ENCODE measurements around the gene HEY2. TPM values are rescaled to one million over a fixed set of nuclear protein-coding genes. Genes with fewer than 3 reads are reported as not detected.

Gene HEY2
- total RNA-seq, 1 experiment from 2014 or later: not detected

DNA sequence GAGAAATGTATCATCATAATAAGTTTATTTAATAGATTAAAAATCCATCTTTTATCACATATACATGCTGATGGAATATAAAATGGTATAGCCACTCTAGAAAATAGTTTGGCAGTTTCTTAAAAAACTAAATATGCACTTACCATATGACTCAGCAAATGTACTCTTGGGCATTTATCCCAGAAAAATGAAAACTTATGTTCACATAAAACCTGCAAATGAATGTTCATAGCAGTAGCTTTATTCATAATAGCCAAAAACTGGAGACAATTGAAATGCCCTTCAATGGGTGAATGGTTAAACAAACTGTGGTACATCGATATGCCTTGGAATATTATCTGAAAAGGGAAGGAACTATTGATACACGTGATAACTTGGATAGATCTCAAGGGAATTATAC, 34.9 kb downstream of the HEY2 start:
- no TSS peak for BruUV-seq (replicated peaks)
- intact Hi-C loops (cut with micrococcal nuclease): loop anchor here (5.0 kb wide), 2 partner anchors 123 to 188 kb away; no protein-coding TSS in a partner anchor

DNA sequence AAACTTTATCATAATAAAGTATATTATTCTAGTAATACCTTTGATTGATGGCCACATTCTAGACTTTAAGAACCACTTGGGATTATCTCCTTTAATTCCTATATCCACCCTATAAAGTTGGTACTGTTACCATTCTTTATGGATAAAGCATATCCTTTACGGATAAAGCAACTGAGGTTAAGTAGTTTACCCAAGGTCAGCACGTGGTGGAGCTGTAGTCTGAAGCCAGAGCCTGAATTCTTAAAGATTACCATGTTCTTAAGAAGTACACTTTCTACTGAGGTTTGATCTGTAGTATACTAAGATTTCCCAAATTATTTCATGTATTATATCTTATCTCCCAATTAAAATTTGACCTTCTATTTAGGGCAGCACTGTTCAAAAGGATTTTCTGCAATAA, 38.4 kb downstream of the HEY2 start:
- Mint-ChIP-seq H3K4me3 (ENCODE audit: unreplicated experiment) (no peak overlapping the region), H3K9me3 (ENCODE audit: unreplicated experiment) (no peaks in the 10 kb centered on the region), H3K27me3 (ENCODE audit: insufficient read depth, unreplicated experiment) (no peaks in the 10 kb centered on the region), H3K36me3 (ENCODE audit: insufficient read depth, unreplicated experiment) (peaks cover 34% of the 10 kb centered on the region), H3K4me1 (ENCODE audit: insufficient read depth, unreplicated experiment) (peaks cover 24% of the 10 kb centered on the region), H3K27ac (ENCODE audit: low read depth, unreplicated experiment) (peak overlapping the region; percentile 63)
- no TSS peak for BruUV-seq (replicated peaks)
- no peak for DNase-seq (ENCODE audit: unreplicated experiment)
- ChIA-PET POLR2A (interaction anchor here (0.6 to 5.2 kb wide), 7 partner anchors 23 to 824 kb away, joined by 3 to 106 read pairs (median 4); partner anchors contain the start of genes HINT3 and TRMT11), CTCF (interaction anchor here (0.6 to 14.9 kb wide), 14 partner anchors 33 to 614 kb away, joined by 3 to 270 read pairs (median 3); partner anchors contain the start of gene HINT3)
- TF ChIP-seq, protein P1, sequence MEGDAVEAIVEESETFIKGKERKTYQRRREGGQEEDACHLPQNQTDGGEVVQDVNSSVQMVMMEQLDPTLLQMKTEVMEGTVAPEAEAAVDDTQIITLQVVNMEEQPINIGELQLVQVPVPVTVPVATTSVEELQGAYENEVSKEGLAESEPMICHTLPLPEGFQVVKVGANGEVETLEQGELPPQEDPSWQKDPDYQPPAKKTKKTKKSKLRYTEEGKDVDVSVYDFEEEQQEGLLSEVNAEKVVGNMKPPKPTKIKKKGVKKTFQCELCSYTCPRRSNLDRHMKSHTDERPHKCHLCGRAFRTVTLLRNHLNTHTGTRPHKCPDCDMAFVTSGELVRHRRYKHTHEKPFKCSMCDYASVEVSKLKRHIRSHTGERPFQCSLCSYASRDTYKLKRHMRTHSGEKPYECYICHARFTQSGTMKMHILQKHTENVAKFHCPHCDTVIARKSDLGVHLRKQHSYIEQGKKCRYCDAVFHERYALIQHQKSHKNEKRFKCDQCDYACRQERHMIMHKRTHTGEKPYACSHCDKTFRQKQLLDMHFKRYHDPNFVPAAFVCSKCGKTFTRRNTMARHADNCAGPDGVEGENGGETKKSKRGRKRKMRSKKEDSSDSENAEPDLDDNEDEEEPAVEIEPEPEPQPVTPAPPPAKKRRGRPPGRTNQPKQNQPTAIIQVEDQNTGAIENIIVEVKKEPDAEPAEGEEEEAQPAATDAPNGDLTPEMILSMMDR (IDR thresholded peaks at IDR 0.05; ENCODE audit: unreplicated experiment): no peak
- intact Hi-C loops (cut with micrococcal nuclease): no loop called here

More for the DNA sequence above, 34.9 kb downstream of the HEY2 start:
- no peaks in the 10 kb centered on the region for H3K9me3 Mint-ChIP-seq (ENCODE audit: unreplicated experiment)
- DNase-seq (ENCODE audit: unreplicated experiment): peak; percentile 47
- H3K4me1 Mint-ChIP-seq (ENCODE audit: insufficient read depth, unreplicated experiment): peaks cover 17% of the 10 kb centered on the region
- peaks cover 27% of the 10 kb centered on the region for H3K36me3 Mint-ChIP-seq (ENCODE audit: insufficient read depth, unreplicated experiment)
- H3K27me3 Mint-ChIP-seq (ENCODE audit: insufficient read depth, unreplicated experiment): no peaks in the 10 kb centered on the region
- CTCF ChIA-PET: interaction anchor here (0.6 to 14.9 kb wide), 5 partner anchors 26 to 670 kb away, joined by 3 to 270 read pairs (median 5); partner anchors contain the start of gene HINT3
- peak overlapping the region; percentile 6 for H3K4me3 Mint-ChIP-seq (ENCODE audit: unreplicated experiment)
- peak overlapping the region; percentile 76 for H3K27ac Mint-ChIP-seq (ENCODE audit: low read depth, unreplicated experiment)
- TF ChIP-seq, protein P1 (IDR thresholded peaks at IDR 0.05; ENCODE audit: unreplicated experiment): no peak
- POLR2A ChIA-PET: interaction anchor here (0.6 to 7.1 kb wide), 8 partner anchors 7 to 202 kb away, joined by 3 to 207 read pairs (median 5); partner anchors contain the start of genes HINT3, NCOA7 and TRMT11

DNA sequence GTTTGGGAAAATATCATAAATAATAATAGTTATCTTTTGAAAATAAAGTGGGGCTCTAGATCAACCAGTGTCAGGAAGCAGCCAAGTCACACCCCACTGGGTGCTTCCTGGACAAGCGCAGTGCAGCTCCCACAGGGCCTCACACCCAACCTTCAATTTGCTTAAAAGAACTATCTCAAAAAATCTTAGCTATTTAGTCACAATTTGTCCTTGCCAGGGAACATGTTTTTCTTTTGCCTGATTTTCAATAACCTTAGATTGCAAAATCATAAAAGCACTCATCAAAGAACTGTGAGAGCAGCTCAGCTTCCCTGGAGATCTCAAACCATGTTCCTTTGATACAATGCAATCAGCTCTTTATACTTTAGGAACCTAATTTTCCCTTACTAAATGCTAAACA, 39.7 kb downstream of the HEY2 start:
- intact Hi-C loops (cut with micrococcal nuclease): no loop called here
- peak overlapping the region; percentile 93 for H3K27ac Mint-ChIP-seq (ENCODE audit: low read depth, unreplicated experiment)
- H3K36me3 Mint-ChIP-seq (ENCODE audit: insufficient read depth, unreplicated experiment): peaks cover 34% of the 10 kb centered on the region
- H3K27me3 Mint-ChIP-seq (ENCODE audit: insufficient read depth, unreplicated experiment): no peaks in the 10 kb centered on the region
- DNase-seq (ENCODE audit: unreplicated experiment): no peak
- CTCF ChIA-PET: interaction anchor here (0.6 to 14.9 kb wide), 17 partner anchors 8 to 478 kb away, joined by 3 to 270 read pairs (median 5); partner anchors contain the start of gene HINT3
- H3K4me3 Mint-ChIP-seq (ENCODE audit: unreplicated experiment): peak overlapping the region; percentile 93
- no TSS peak for BruUV-seq (replicated peaks)
- H3K9me3 Mint-ChIP-seq (ENCODE audit: unreplicated experiment): no peaks in the 10 kb centered on the region
- peaks cover 37% of the 10 kb centered on the region for H3K4me1 Mint-ChIP-seq (ENCODE audit: insufficient read depth, unreplicated experiment)
- POLR2A ChIA-PET: interaction anchor here (0.8 to 7.1 kb wide), 20 partner anchors 7 to 591 kb away, joined by 3 to 207 read pairs (median 12); partner anchors contain the start of genes HINT3 and TRMT11
- TF ChIP-seq, protein P1 (IDR thresholded peaks at IDR 0.05; ENCODE audit: unreplicated experiment): no peak

DNA sequence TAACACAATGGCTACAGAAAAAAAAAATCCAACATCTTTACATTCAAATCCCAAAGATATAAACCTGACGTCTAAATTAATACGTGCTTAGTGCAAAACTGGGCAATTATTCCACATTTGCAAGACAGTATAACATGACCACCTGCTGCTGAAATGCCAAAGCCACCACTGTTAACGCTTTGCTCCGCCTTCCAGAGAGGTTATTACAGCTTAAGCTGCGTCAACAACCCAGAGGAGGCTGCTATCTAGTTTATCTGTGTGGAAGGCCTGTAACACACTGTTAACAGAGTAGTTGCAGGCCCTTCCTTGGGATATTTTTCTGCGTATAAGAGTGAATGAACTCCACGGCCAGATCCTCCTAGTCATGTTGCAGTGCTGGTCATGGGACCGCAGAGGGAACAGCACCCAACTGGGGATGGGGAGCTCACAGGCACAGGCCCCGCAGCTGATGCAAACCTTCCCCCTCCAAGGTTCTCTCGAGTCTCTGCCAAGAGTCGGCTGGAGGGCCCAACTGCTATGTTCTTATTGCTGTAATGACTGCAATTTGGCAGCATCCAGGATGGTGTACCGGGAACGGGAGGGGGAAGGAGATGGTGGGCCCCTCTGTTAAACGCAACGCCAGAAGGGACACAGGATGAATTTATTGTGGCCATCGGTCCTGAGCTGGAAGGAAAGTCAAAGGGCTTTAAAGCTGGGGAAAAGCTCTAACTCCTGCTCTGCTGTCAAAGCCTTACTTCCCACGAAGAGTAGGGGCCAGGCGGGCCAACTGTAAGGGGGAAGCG, 40.3 kb downstream of the HEY2 start:
- CTCF ChIA-PET: interaction anchor here (0.6 to 14.9 kb wide), 34 partner anchors 8 to 1558 kb away, joined by 3 to 270 read pairs (median 4); partner anchors contain the start of gene HINT3
- no TSS peak for BruUV-seq (replicated peaks)
- Mint-ChIP-seq H3K27ac (ENCODE audit: low read depth, unreplicated experiment) (peak overlapping the region; percentile 93), H3K27me3 (ENCODE audit: insufficient read depth, unreplicated experiment) (no peaks in the 10 kb centered on the region), H3K4me3 (ENCODE audit: unreplicated experiment) (peak overlapping the region; percentile 93), H3K4me1 (ENCODE audit: insufficient read depth, unreplicated experiment) (peaks cover 33% of the 10 kb centered on the region), H3K9me3 (ENCODE audit: unreplicated experiment) (no peaks in the 10 kb centered on the region), H3K36me3 (ENCODE audit: insufficient read depth, unreplicated experiment) (peaks cover 29% of the 10 kb centered on the region)
- intact Hi-C loops (cut with micrococcal nuclease): loop anchor here (2.0 kb wide), 2 partner anchors 69 to 129 kb away; no protein-coding TSS in a partner anchor
- peak; percentile 44 for DNase-seq (ENCODE audit: unreplicated experiment)
- TF ChIP-seq, protein P1 (IDR thresholded peaks at IDR 0.05; ENCODE audit: unreplicated experiment): no peak
- POLR2A ChIA-PET: interaction anchor here (0.5 to 7.1 kb wide), 36 partner anchors 8 to 640 kb away, joined by 3 to 207 read pairs (median 7); partner anchors contain the start of genes HINT3 and TRMT11

Measured in MCF 10A (cell line).